K562 (cell line): ENCODE measurements around the gene CD248.
"Not testable (repeated sequence)": the region's sequence is repeated elsewhere in the genome, so short reads cannot be mapped to it uniquely, and the experiment has no call there.

ENCODE experiments used
- GTF2E2 ChIP-seq: fragments of 200-800 bp; sonication (Bioruptor generic); IDR thresholded peaks from 2 replicates; pipeline ENCODE4 v1.6.1; 2016; ENCODE audit warnings: missing genetic modification characterization, missing compliant biosample characterization
- HINFP ChIP-seq: fragments of 450-650 bp; conservative IDR thresholded peaks from 2 replicates; pipeline ENCODE4 v1.6.1; 2016; ENCODE audit warnings: missing genetic modification characterization, low read depth, mild to moderate bottlenecking, control low read depth, missing compliant biosample characterization
- NFE2 ChIP-seq: IDR thresholded peaks from 2 replicates; pipeline ENCODE4 v1.6.1; 2014; ENCODE audit warnings: antibody characterized with exemption, low read depth
- NRF1 ChIP-seq, 2 experiments: fragments of 450-650 bp; IDR thresholded peaks in 1 of 2; conservative IDR thresholded peaks in 1 of 2; 2 replicates each; pipeline ENCODE4 v1.6.1; 2014; ENCODE audit warnings: mild to moderate bottlenecking in 2 of 2
- ZNF311 ChIP-seq: fragments of 250-450 bp; sonication (Bioruptor Pico); IDR thresholded peaks from 2 replicates; pipeline ENCODE4 v1.4.0; 2020; ENCODE audit warnings: mild to moderate bottlenecking, moderate library complexity
- TF ChIP-seq, protein P1 (sequence below): fragments of 250-450 bp; sonication (Bioruptor Pico); IDR thresholded peaks from 2 replicates; pipeline ENCODE4 v1.8.0; 2022; ENCODE audit warnings: moderate library complexity, mild to moderate bottlenecking, inconsistent platforms

GRCh38 chr11:66320748-66321147, 3.9 kb upstream of the CD248 start:
- TF ChIP-seq, protein P1, sequence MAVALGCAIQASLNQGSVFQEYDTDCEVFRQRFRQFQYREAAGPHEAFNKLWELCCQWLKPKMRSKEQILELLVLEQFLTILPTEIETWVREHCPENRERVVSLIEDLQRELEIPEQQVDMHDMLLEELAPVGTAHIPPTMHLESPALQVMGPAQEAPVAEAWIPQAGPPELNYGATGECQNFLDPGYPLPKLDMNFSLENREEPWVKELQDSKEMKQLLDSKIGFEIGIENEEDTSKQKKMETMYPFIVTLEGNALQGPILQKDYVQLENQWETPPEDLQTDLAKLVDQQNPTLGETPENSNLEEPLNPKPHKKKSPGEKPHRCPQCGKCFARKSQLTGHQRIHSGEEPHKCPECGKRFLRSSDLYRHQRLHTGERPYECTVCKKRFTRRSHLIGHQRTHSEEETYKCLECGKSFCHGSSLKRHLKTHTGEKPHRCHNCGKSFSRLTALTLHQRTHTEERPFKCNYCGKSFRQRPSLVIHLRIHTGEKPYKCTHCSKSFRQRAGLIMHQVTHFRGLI (CRISPR knock-in tag), result not testable (repeated sequence)
- not testable (repeated sequence) for TF ChIP-seq HINFP (tag); NFE2; GTF2E2; NRF1 (conservative IDR thresholded peaks at IDR 0.05 in 1 of 2, IDR thresholded peaks at IDR 0.05 in 1 of 2); ZNF311
